Hepatocyte (in vitro differentiated cells): ENCODE measurements around the gene CRIP2. TPM values are rescaled to one million over a fixed set of nuclear protein-coding genes. Genes with fewer than 3 reads are reported as not detected.

Source experiments
- DNase-seq: peaks from one replicate; pipeline ENCODE4 v3.0.0-alpha.2; 2016; ENCODE audit warnings: low spot score
- H2AFZ ChIP-seq: fragments of 200-600 bp; sonication (generic); 2 replicates; pipeline ENCODE4 v1.6.0; 2016; ENCODE audit warnings: antibody characterized with exemption, mild to moderate bottlenecking
- H3K27ac ChIP-seq: fragments of 200-600 bp; sonication (generic); 2 replicates; pipeline ENCODE4 v1.5.1; 2016; ENCODE audit warnings: mild to moderate bottlenecking
- H3K27me3 ChIP-seq: fragments of 200-600 bp; sonication (generic); 2 replicates; pipeline ENCODE4 v1.6.1; 2016
- H3K36me3 ChIP-seq: fragments of 200-600 bp; sonication (generic); replicated peaks from 2 replicates; pipeline ENCODE4 v1.5.1; 2016; ENCODE audit warnings: low read depth; ENCODE audit not compliant: insufficient read depth
- H3K4me1 ChIP-seq: fragments of 200-600 bp; sonication (generic); 2 replicates; pipeline ENCODE4 v1.5.1; 2016; ENCODE audit warnings: mild to moderate bottlenecking, moderate library complexity; ENCODE audit not compliant: insufficient read depth
- H3K4me2 ChIP-seq: fragments of 200-600 bp; sonication (generic); 2 replicates; pipeline ENCODE4 v1.6.0; 2016
- H3K4me3 ChIP-seq: fragments of 200-600 bp; sonication (generic); 2 replicates; pipeline ENCODE4 v1.5.1; 2016; ENCODE audit warnings: mild to moderate bottlenecking
- H3K79me2 ChIP-seq: fragments of 200-600 bp; sonication (generic); 2 replicates; pipeline ENCODE4 v1.6.0; 2017; ENCODE audit warnings: mild to moderate bottlenecking
- H3K9me2 ChIP-seq: fragments of 200-600 bp; sonication (generic); replicated peaks from 2 replicates; pipeline ENCODE4 v1.6.0; 2017; ENCODE audit warnings: mild to moderate bottlenecking; ENCODE audit not compliant: insufficient read depth
- H3K9me3 ChIP-seq: fragments of 200-600 bp; sonication (generic); 2 replicates; pipeline ENCODE4 v1.5.1; 2016; ENCODE audit warnings: low read depth, mild to moderate bottlenecking
- H4K20me1 ChIP-seq: fragments of 200-600 bp; sonication (generic); 2 replicates; pipeline ENCODE4 v1.6.0; 2016; ENCODE audit warnings: mild to moderate bottlenecking; ENCODE audit not compliant: insufficient read depth, poor library complexity, severe bottlenecking
- EZH2 ChIP-seq: fragments of 200-600 bp; sonication (generic); IDR thresholded peaks from 2 replicates; pipeline ENCODE4 v1.6.1; 2016; ENCODE audit warnings: antibody characterized with exemption, mild to moderate bottlenecking, borderline replicate concordance
- EZH2phosphoT487 ChIP-seq: fragments of 200-600 bp; sonication (generic); IDR thresholded peaks from one replicate; pipeline ENCODE4 v1.6.1; 2018; ENCODE audit warnings: antibody characterized with exemption, mild to moderate bottlenecking, low read depth, moderate library complexity; ENCODE audit not compliant: unreplicated experiment, severe bottlenecking
- WGBS: methylation state at CpG from one replicate; pipeline ENCODE4 v1.1.6; 2016; ENCODE audit warnings: low lambda C conversion rate; ENCODE audit errors: missing lambda C conversion rate; 5-methylcytosine and 5-hydroxymethylcytosine counted together
- polyA plus RNA-seq: library from polyadenylated mRNA; unstranded; fragments of >200 nt; fragmentation: Nextera tagmentation; extraction: Ambion mirVana; gene quantifications from 2 replicates; pipeline ENCODE4 v1.2.1, GENCODE V29; 2016
- total RNA-seq: library from RNA; depleted of rRNA; stranded (reverse); fragments of >200 nt; gene quantifications from 2 replicates; pipeline ENCODE4 v1.2.3, GENCODE V29; 2014
- TF ChIP-seq, protein P1 (sequence below): fragments of 200-600 bp; sonication (generic); IDR thresholded peaks from 2 replicates; pipeline ENCODE4 v1.5.1; 2016; ENCODE audit warnings: antibody characterized with exemption, mild to moderate bottlenecking; ENCODE audit not compliant: poor library complexity

The CRIP2 gene
- total and polyA plus RNA-seq, 2 experiments from 2014 or later = 8.3 to 29.1 TPM

DNA sequence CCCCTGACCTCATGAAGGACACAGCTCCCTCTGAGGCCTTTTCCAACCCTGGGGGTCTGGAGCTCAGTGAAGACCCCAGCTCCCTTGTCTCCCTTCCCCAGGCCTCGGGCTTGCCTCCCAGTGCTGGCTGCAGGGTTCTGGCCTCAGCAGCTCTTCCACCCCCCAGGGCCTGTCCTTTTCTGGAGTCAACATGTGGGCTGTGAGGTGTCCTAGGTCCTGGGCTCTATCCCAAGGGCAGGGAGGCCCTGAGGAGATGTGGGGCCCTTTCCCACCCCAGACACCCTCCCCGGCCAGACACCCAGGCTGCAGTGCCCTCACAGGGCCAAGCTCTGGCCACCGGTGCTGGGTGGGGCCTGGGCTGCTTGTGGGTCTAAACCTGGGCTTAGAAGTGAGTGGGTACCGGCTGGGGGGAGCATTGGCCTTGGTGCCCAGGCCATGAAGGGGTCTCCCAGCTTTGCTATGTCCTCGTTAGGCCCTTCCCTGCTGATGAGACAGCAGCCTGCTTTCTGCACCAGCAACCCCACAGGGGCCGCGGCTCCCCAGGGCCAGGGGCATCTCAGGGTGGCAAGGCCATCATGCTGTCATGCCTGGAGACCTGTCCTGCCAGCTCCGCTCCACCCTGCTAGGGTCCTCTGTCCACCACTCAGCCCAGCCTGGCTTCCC, 2.7 kb upstream of the CRIP2 start:
- H3K4me2 ChIP-seq = peak overlapping the region; percentile 33
- no peaks in the 10 kb centered on the region for H3K9me2 ChIP-seq
- H3K4me3 ChIP-seq = no peak overlapping the region
- H2AFZ ChIP-seq = no peak overlapping the region
- no peaks in the 10 kb centered on the region for H4K20me1 ChIP-seq
- H3K27me3 ChIP-seq = peaks cover 19% of the 10 kb centered on the region
- no peaks in the 10 kb centered on the region for H3K79me2 ChIP-seq
- 90% methylated on average over 8 of the region's 8 CpGs for WGBS
- H3K9me3 ChIP-seq = no peaks in the 10 kb centered on the region
- peaks cover 42% of the 10 kb centered on the region for H3K4me1 ChIP-seq
- peak overlapping the region; percentile 20 for H3K27ac ChIP-seq
- DNase-seq = no peak
- H3K36me3 ChIP-seq = no peaks in the 10 kb centered on the region
- TF ChIP-seq, protein P1, sequence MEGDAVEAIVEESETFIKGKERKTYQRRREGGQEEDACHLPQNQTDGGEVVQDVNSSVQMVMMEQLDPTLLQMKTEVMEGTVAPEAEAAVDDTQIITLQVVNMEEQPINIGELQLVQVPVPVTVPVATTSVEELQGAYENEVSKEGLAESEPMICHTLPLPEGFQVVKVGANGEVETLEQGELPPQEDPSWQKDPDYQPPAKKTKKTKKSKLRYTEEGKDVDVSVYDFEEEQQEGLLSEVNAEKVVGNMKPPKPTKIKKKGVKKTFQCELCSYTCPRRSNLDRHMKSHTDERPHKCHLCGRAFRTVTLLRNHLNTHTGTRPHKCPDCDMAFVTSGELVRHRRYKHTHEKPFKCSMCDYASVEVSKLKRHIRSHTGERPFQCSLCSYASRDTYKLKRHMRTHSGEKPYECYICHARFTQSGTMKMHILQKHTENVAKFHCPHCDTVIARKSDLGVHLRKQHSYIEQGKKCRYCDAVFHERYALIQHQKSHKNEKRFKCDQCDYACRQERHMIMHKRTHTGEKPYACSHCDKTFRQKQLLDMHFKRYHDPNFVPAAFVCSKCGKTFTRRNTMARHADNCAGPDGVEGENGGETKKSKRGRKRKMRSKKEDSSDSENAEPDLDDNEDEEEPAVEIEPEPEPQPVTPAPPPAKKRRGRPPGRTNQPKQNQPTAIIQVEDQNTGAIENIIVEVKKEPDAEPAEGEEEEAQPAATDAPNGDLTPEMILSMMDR = no peak
- no peak for TF ChIP-seq EZH2phosphoT487
- no peak for TF ChIP-seq EZH2

DNA sequence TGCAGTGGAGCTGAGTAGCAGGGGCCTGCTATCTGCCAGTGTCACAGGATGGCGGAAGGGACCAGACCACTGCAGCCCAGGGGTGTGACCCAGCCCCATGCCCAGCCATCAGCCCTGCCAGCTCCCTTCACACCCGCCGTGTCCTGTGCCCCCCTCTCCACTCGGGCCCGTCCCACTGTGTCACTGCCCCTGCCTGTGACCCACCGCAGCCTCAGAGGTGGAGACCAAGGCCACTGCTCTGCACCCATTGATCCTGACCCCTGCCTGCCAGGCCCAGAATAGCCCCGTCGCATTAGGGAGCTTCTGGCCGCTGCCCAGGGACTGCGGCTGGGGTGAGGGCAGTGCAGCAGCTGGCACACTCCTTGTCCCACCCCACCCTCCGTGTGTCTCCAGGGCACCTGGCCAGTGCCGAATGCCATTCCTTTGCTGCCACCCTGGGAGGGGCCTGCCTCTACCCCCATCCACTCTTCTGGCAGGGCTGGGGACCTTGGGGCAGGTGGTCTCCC, 2.1 kb upstream of the CRIP2 start:
- H3K9me2 ChIP-seq = no peaks in the 10 kb centered on the region
- no peaks in the 10 kb centered on the region for H3K36me3 ChIP-seq
- WGBS = 93% methylated on average over 12 of the region's 12 CpGs
- H3K4me2 ChIP-seq = no peak overlapping the region
- H2AFZ ChIP-seq = no peak overlapping the region
- no peaks in the 10 kb centered on the region for H3K9me3 ChIP-seq
- no peak overlapping the region for H3K27ac ChIP-seq
- no peak overlapping the region for H3K4me3 ChIP-seq
- no peaks in the 10 kb centered on the region for H4K20me1 ChIP-seq
- DNase-seq = no peak
- peaks cover 22% of the 10 kb centered on the region for H3K27me3 ChIP-seq
- TF ChIP-seq EZH2 (no peak), EZH2phosphoT487 (no peak)
- TF ChIP-seq, protein P1 = no peak
- H3K79me2 ChIP-seq = no peaks in the 10 kb centered on the region
- peaks cover 42% of the 10 kb centered on the region for H3K4me1 ChIP-seq

DNA sequence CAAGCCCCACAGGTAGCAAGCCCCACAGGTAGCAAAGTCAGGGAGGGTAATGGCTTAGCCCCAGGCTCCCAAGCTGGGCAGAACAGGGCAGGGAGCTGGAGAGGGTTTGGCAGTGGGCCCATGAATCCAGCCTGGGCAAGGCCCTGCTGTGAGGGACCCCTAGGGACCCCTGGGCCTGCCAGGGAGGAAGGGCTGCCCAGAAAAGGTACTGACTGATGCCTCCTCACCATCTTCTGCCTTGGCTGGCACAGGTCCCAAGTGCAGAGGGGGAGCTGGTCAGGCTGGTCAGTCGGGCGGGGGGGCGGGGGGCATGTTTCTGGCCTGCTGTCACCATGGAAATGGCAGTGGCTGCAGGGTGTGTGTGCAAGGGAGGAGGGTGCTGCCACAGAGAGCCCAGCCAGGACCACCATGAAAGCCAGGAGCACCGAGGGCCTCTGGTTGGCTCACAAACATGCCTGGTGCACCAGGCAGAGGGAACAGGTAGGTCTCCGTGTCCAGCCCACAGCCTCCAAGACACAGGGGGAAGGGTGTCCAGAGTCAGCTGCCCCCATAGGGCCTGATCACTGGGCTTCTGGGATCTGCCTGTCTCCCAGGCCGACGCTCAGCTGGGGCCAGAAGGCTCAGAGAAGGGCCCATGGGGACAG, 1.5 kb upstream of the CRIP2 start:
- no peaks in the 10 kb centered on the region for H3K36me3 ChIP-seq
- H3K9me3 ChIP-seq = no peaks in the 10 kb centered on the region
- no peaks in the 10 kb centered on the region for H3K79me2 ChIP-seq
- H3K4me3 ChIP-seq = no peak overlapping the region
- H3K9me2 ChIP-seq = no peaks in the 10 kb centered on the region
- H3K4me2 ChIP-seq = peak overlapping the region; percentile 99
- 36% methylated on average over 3 of the region's 7 CpGs for WGBS
- no peak for DNase-seq
- peaks cover 26% of the 10 kb centered on the region for H3K27me3 ChIP-seq
- no peaks in the 10 kb centered on the region for H4K20me1 ChIP-seq
- H2AFZ ChIP-seq = no peak overlapping the region
- TF ChIP-seq, protein P1 = no peak
- no peak for TF ChIP-seq EZH2
- no peak for TF ChIP-seq EZH2phosphoT487
- H3K27ac ChIP-seq = no peak overlapping the region
- peaks cover 42% of the 10 kb centered on the region for H3K4me1 ChIP-seq
